HG03575 (cell line): ENCODE measurements around the gene CYTH2.
"Not testable (repeated sequence)": the region's sequence is repeated elsewhere in the genome, so short reads cannot be mapped to it uniquely, and the experiment has no call there.

Source experiments
- ATAC-seq: cut with Tn5 transposase; IDR thresholded peaks from one replicate; pipeline ENCODE4 v1.9.1; 2021; ENCODE audit not compliant: unreplicated experiment, insufficient number of reproducible peaks, low FRiP score; ENCODE audit errors: extremely low read depth

The CYTH2 gene

DNA sequence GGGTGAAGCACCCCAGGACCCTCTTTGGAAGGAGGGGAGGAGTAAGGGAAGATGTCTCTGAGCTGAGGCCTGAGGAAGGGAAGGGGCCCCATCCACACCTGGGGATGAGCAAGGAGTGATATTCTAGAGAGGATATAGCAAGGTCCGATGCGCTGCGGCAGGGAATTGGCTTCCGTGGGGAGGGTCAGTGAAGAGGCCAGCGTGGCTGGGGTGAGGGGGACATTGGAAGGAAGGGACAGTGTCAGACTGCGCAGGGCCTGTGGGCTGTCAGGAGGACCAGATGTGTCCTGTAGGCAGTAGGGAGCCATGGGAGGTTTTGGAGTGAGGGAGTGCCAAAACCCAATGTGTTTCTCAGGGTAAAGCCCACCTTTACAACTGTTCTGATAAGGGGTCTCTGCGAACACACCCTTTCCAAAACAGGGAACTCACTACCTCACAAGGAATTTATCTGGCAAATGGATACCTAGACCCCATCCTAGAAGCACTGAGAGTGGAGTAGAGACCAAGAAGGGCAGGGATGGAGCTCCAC, 38.8 kb downstream of the CYTH2 start:
- ATAC-seq = no peak

DNA sequence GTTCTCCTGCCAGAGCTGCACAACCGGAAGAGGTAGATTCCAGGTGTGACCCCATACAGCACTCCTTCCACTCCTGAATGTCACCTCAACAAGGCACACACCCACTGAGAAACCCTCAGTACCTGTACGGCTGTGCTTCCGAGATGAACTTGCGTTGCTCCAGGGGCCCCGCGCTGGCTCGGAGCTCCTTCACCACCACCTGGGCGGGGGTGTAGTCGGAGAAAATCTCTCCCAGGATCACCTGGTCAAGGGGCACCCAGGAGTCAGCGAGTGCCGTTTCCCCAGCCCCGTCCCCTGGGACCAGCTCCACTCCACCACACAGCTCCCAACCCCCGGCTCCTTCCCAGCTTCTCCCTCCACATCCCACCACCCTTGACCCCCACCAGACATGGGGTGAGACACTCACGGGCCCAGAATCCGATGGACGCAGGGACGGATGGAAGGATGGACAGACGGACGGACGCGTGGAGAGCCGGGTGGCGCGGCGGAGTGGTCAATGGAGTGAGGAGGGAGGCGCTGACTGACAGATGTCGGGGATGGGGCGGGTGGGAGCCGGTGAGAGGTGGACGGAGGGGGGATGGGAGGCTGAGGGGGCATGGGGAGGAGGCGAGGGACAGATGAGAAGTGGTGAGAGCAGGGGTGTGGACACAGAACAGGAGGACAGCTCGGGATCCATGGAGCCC, 39.7 kb downstream of the CYTH2 start:
- ATAC-seq = no peak

DNA sequence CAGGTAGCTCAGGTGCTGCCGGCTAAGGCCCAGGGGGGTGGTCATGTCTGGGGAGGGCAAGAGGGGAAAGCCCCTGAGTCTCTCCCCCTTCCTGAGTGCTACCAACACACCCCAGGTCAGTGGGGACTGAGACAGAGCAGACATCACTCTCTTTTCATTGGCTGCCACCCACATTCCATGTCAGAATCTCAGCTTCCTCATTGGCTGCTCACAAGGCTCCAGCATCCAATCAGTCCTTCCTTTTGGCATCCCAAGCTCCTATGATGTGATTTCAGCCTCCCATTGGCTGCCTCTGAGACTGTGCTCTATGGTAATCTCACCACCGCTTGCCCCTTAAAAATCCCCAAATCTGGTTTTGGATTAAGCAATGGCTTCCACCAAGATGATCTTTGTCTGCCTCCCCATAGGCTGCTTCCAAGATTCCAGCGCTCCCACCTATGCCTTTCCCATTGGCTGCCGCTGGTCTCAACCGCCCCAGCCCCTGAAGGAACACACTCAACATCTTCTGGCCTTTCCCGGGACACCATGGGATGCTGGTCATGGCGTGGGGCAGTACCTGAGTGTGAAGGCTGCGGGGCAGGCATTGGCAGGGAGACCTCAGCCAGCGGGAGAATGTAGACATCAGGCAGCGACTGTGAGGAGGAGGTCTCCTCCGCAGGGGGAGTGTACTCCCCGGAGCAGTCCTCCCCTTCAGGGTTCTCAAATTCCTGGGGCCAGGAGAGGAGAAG, 40.5 kb downstream of the CYTH2 start:
- no peak for ATAC-seq

DNA sequence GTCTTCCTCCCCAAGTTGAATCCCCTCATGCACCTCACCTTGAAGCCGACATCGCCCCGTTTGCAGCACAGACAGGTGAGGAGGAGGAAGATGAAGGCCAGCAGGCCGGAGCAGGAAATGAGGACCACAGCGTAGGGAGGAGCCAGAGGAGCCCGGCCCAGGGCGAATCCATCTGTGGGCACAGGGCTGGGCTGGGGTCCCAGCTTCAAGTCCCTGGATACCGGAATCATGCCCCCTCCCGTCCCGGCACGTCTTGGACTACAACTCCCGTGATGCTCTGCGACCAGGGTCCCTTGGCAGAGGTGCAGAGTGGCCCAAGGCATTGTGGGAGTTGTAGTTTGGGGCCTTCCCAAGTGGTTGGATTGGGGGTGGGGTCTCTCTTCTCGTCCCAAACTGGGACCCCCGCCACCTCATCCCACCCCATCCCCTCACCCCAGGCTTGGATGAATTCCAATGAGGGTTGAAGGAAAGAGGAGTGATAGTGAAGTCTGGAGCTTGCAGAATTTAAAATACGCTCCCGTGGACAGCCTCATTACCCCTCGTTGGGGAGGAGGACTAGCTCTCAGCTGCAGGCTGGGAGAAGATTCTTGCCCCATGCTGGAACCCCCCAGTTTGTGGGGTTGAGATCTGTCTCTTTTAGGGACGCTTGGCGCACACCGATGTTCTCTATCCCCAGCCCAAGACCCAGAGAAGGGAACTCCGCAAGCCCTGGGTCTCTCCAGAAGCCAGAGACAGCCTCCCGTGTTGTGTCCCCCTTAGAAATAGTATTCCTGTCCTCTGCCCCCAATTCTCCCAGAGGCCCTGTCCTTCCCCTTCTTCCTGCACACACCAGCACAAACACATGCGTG, 41.5 kb downstream of the CYTH2 start:
- ATAC-seq = no peak

DNA sequence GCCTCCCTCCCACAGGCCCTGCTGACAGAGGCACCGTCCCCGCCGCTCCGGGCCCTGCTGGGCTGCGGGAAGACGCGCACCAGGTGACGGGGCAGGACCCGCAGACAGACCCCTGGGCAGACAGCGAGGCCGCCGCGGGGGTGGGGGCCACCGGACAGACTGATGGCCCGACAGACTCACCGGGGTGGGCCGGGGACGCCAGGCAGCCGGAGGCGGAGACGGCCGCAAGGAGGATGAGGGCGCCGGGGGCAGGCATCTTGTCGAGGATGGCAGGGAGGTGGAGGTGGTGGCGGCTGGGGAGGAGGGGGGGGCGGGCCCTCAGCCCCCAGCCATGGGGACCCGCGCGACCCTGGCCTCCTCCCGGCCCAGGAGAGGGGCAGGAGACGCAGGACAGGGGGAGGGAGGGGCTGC, 42.2 kb downstream of the CYTH2 start:
- no peak for ATAC-seq

DNA sequence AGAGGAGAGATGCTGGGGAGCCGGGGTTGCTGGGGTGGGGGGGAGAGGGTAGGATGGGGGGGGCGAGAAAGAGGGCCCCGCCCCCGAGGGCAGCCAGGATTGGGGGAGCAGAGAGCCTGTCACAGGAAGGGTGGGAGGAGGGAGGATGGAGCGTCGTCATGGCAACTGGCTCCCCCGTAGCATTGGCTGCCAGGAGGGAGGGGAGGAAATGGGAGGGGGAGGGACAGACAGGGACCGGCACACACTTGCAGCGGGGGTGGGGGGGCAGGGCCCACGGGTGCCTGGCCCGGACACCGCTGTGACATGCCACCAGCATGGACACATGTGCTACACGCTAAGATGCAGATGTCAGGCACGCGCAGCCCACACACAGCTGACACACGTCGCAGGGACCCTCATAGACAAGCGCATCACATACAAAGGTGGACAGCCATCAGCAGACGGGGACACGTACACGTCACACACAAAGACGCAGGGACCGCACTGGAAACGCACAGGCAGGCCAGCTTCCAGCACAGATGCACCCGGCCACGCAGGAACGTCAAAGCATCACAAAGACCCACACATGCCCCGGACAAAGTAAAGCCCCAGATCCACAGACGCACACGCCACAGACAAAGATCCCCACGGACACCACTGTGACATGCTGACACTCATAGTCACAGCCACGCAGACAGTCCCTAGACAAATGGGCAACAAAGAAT, 42.8 kb downstream of the CYTH2 start, which contains the start of gene LMTK3:
Gene LMTK3, minus strand, starts transcription at position 36 of the 704 bp plus-strand sequence. CDS start 259 bp downstream, outside the sequence.
- ATAC-seq = no peak

DNA sequence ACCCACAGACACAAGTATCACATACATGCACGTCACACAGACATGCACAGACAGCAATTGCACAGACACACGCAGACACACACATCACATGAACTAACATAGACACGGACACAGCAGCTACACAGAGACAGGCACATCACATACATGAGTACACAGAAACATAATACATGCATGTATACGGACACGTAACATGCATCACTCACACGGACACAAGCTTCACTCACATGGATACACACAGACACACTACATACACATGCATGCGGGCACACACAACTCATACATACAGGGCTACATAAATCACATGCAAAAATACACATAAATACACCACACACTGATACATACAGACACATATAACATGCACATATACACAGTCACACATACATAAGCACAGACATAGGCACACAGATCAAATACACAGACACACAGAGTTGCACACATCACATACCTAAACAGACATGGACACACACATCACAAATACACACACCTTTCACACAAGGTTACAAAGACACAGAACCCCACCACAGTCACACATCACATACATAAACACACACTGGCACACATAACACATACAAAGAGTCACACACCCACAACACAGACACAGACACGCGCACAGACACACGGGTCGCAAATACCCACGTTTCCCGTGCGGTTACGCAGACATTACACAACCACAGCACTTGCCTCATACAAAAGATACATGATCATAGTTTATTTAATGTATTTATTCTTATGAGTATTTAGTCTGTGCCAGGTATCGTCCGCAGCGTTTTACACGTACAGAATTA, 43.5 kb downstream of the CYTH2 start:
- ATAC-seq = no peak

DNA sequence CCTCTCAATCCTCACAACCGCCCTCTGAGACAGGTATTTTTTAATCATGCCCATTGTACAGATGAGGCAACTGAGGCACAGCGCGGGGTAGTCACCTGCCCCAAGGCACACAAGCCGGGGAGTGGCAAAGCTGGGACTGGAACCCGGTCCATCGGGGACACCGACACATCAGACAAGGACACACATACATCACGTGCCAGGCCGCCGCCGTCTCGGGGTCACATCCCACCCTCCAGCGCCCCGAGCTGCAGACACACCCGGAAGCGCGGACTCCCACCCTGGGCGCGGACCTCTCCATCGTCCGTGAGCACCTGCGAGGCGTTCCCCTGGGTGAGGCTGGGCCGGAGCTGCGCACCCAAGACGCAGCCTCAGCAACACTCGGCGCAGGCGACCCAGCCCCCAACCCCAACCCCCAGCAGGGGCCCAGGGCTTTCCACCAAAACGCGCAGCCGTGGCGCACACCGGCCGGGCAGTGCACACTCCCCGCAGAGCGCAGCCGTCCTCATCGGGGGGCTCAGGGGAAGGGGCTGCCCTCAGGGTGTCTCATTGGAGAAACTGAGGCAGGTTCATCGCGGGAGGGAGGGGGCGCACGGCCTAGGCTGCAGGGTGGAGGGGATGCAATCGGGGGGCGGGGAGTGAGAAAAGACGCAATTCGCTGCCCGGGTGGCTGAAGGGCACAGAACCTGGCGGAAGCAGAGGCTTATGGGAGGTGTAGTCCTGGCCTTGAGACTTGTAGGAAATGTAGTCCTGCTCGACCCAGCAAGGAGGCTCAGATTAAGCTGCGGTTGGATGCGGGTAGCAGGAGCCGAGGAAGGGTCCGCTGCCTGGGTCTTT, 44.3 kb downstream of the CYTH2 start:
- ATAC-seq = no peak

DNA sequence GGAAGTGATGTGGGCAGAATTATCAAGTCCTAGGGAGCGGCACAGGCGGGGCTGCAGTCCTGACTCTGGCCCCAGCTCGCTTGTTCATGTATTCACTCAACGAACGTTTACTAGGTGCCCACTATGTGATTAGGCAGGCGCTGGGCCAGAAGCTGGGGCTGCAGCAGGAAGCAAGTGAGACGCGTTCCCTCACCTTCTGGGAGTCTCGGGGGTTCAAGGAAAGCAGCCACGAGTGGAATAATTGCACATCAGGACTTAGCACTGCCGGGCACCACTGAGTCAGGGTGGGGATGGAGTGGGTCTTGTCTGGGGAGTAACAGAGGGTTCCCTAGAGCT, 44.9 kb downstream of the CYTH2 start:
- ATAC-seq = no peak

DNA sequence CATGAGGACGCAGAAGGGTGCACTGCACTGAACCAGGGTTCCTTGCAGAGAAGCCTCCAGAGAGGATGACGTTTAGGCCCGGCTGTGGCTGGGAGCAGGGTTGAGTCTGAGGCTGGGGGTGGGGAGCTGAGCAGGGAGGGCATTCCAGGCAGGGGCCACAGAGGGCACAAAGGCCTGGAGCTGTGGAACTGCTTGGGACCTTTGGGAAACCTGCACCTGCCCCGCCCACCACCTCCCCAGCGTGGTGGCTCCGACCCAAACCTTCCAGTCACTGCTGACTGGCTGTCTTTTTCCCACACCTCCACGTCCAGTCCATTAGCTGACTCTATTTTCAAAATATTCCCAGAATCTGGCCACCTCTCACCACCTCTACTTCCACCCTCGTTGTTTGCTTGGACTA, 47.4 kb downstream of the CYTH2 start:
- ATAC-seq = no peak

DNA sequence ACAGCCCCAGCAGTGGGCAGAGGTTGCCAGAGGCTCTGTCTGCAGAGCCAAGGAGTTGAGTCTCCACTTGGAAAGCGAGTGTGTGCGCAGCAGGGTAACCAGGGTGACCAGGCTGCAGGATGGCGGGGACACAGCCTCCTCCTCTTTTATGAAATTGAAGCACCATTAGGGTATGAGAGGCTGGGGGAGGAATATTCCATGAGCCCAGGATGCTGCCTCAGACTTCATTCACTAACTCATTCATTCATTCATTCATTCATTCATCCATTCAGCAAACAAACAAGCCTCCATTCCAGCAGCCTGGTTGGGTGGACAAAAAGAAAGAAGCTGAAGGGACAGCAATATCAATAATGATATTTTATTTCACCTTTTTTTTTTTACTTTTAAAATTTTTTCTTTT, 49.0 kb downstream of the CYTH2 start:
- ATAC-seq = no peak

DNA sequence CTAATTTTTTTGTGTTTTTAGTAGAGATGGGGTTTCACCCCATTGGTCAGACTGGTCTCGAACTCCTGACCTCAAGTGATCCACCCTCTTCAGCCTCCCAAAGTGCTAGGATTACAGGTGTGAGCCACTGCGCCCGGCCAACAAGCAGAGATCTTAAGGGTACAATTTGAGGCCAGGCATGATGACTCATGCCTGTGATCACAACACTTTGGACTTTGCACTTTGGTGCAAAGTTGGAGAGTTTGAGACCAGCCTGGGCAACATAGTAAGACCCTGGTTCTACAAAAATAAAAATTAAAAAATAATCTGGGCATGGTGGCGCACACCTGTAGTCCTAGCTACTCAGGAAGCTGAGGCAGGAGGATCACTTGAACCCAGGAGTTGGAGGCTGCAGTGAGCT, 50.3 kb downstream of the CYTH2 start:
- not testable (repeated sequence) for ATAC-seq

DNA sequence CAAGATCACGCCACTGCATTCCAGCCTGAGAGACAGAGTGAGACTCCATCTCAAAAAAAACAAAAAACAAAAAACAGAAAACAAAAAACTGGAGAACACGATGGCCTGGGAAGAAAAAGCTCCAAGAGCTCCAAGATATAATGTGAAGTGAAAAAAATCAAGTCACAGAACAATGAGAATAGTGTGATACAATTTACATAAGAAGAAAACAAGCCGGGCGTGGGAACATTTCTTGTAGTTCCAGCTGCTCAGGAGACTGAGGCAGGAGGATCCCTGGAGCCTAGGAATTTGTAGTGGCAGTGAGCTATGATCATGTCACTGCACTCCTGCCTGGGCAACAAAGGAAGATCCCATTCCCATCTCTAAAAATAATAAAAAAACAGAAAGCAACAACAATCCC, 51.0 kb downstream of the CYTH2 start:
- ATAC-seq = no peak

DNA sequence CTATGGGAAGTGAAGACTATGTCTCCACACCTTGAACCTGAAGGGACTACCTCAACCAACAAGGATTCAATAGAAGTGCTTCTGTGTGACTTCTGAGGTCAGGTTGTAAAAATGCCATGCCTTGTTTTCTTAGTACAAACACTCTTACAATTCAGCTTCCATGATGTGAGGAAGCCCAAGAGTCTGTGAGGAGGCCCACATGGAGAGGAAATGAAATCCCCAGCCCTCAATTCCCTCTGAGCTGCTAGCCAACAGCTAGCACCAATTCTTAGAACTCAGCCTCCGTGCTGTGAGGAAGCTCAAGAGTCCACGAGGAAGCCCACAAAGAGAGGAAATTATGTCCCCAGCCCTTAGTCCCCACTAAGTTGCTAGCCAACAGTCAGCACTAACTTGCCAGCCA, 55.1 kb downstream of the CYTH2 start:
- ATAC-seq = no peak

DNA sequence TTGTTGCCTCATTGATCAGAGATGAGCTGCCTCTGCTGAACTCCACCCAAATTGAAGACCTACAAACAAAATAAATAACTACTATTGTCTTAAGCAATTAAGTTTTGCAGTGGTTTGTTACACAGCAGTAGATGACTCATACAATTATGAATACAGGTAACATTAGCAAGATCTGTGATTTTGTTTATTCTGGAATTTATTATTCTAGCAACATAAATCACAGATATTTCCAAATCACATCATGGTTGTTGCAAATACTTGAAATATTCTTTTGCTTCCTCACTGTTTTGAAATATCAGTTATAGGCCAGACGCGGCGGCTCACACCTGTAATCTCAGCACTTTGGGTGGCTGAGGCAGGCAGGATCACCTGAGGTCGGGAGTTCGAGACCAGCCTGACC, 55.6 kb downstream of the CYTH2 start:
- ATAC-seq = no peak

DNA sequence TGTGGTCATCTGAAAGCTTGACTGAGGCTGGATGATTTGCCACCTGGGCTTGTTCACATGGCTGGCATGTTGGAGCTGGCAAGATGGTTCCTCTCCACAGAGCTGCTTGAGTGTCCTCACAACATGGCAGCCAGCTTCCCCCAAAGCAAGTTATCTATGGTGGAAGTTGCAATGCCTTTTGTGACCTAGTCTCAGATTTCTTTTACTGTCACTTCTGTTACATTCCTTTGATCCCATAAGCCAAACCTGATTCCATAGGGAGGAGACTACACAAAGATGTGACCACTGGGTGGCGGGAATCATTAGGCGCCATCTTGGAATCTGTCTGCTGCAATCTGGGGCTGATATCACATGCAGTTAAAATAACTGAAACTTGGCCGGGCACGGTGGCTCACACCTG, 60.0 kb downstream of the CYTH2 start:
- ATAC-seq = no peak

DNA sequence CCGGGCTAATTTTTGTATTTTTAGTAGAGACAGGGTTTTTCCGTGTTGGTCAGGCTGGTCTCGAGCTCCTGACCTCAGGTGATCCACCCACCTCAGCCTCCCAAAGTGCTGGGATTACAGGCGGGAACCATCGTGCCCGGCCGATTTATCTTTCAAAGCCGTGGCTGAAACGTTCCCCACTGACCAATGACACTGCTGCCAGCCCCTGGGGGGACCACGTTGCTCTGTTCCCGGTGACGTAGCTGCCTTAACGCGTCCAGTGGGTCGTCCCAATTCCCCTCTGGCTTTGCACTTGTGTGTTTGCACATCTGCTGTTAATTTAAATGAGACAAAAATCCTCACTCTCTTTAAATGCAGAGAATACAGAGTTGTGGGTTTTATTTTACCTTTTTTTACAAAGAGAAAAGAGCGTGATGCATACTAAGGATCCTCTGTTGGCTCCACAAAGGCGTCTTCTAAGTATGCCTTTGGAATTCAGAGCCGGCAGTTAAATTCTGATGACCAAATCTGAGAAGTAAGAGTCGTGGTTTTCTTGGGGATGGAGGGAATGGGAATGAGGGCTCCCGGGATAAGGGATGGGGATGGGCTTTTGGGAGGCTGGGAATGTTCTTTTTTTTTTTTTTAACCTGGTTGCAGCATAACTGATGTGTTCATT, 61.0 kb downstream of the CYTH2 start:
- ATAC-seq = no peak
